H9 (cell line): ENCODE results near the gene LAGE3. TPM values are rescaled to one million over a fixed set of nuclear protein-coding genes. Genes with fewer than 3 reads are reported as not detected.

Experiments
- DNase-seq: peaks from one replicate; pipeline ENCODE4 v3.0.0-alpha.2; 2017
- H2AFZ ChIP-seq: one replicate; pipeline ENCODE4 v1.6.1; 2013; ENCODE audit warnings: mild to moderate bottlenecking, low read length, control low read depth, moderate library complexity
- H2AK5ac ChIP-seq: 2 replicates; pipeline ENCODE4 v1.6.1; 2013; ENCODE audit warnings: low read length, control low read depth, mixed read lengths; ENCODE audit not compliant: insufficient read length
- H2BK120ac ChIP-seq: one replicate; pipeline ENCODE4 v1.6.1; 2013; ENCODE audit warnings: low read depth, mild to moderate bottlenecking, low read length, control low read depth, inconsistent platforms; ENCODE audit not compliant: poor library complexity, severe bottlenecking
- H2BK12ac ChIP-seq: 2 replicates; pipeline ENCODE4 v1.6.1; 2013; ENCODE audit warnings: low read length, control low read depth, mixed read lengths, low read depth; ENCODE audit not compliant: insufficient read length
- H2BK15ac ChIP-seq: 2 replicates; pipeline ENCODE4 v1.6.1; 2013; ENCODE audit warnings: low read depth, low read length, control low read depth
- H2BK20ac ChIP-seq: one replicate; pipeline ENCODE4 v1.6.1; 2013; ENCODE audit warnings: low read depth, mild to moderate bottlenecking, low read length, control low read depth, inconsistent platforms; ENCODE audit not compliant: poor library complexity, severe bottlenecking
- H2BK5ac ChIP-seq: 2 replicates; pipeline ENCODE4 v1.6.1; 2013; ENCODE audit warnings: low read length, control low read depth, mixed read lengths; ENCODE audit not compliant: insufficient read length
- H3K14ac ChIP-seq: 2 replicates; pipeline ENCODE4 v1.6.1; 2013; ENCODE audit warnings: low read length, control low read depth; ENCODE audit not compliant: insufficient read depth
- H3K18ac ChIP-seq: 2 replicates; pipeline ENCODE4 v1.6.1; 2013; ENCODE audit warnings: low read depth, mild to moderate bottlenecking, mixed read lengths, low read length, control low read depth; ENCODE audit not compliant: insufficient read length
- H3K23ac ChIP-seq: 2 replicates; pipeline ENCODE4 v1.6.1; 2013; ENCODE audit warnings: low read length, control low read depth, mixed read lengths, low read depth; ENCODE audit not compliant: insufficient read length
- H3K23me2 ChIP-seq: 2 replicates; pipeline ENCODE4 v1.6.1; 2013; ENCODE audit warnings: low read depth, mild to moderate bottlenecking, mixed read lengths, low read length, control low read depth; ENCODE audit not compliant: insufficient read length, poor library complexity, severe bottlenecking
- H3K27ac ChIP-seq: 2 replicates; pipeline ENCODE4 v1.5.1; 2013; ENCODE audit warnings: low read length, control low read depth, mixed read lengths, low read depth; ENCODE audit not compliant: insufficient read length
- H3K27me3 ChIP-seq: 2 replicates; pipeline ENCODE4 v1.6.1; 2013; ENCODE audit warnings: low read length, control low read depth, inconsistent platforms; ENCODE audit not compliant: insufficient read depth
- H3K4ac ChIP-seq: 2 replicates; pipeline ENCODE4 v1.6.1; 2013; ENCODE audit warnings: low read depth, mild to moderate bottlenecking, control low read depth, inconsistent platforms, low read length, moderate library complexity
- H3K4me1 ChIP-seq: 2 replicates; pipeline ENCODE4 v1.6.1; 2013; ENCODE audit warnings: low read length, control low read depth, inconsistent platforms; ENCODE audit not compliant: insufficient read depth
- H3K4me2 ChIP-seq: 2 replicates; pipeline ENCODE4 v1.6.1; 2013; ENCODE audit warnings: low read length, control low read depth, mixed read lengths; ENCODE audit not compliant: insufficient read length, insufficient read depth
- H3K56ac ChIP-seq: 2 replicates; pipeline ENCODE4 v1.6.1; 2013; ENCODE audit warnings: low read depth, mild to moderate bottlenecking, mixed read lengths, low read length, control low read depth; ENCODE audit not compliant: insufficient read length
- H3K79me1 ChIP-seq: 2 replicates; pipeline ENCODE4 v1.6.1; 2013; ENCODE audit warnings: low read depth, mild to moderate bottlenecking, moderate library complexity, low read length, control low read depth, inconsistent platforms; ENCODE audit not compliant: insufficient read depth, poor library complexity, severe bottlenecking
- H3K79me2 ChIP-seq: 2 replicates; pipeline ENCODE4 v1.6.1; 2013; ENCODE audit warnings: low read length, control low read depth, inconsistent platforms; ENCODE audit not compliant: insufficient read depth
- H3K9ac ChIP-seq: 2 replicates; pipeline ENCODE4 v1.6.1; 2013; ENCODE audit warnings: low read length, control low read depth, mixed read lengths; ENCODE audit not compliant: insufficient read length; ENCODE audit errors: extremely low read depth
- H3K9me3 ChIP-seq: one replicate; pipeline ENCODE4 v1.6.1; 2013; ENCODE audit warnings: low read depth, low read length, inconsistent platforms; ENCODE audit not compliant: control insufficient read depth
- H3T11ph ChIP-seq: one replicate; pipeline ENCODE4 v1.6.1; 2013; ENCODE audit warnings: mild to moderate bottlenecking, low read length, control low read depth, inconsistent platforms
- H4K20me1 ChIP-seq: one replicate; pipeline ENCODE4 v1.6.1; 2013; ENCODE audit not compliant: control insufficient read depth, insufficient read length, insufficient read depth
- H4K5ac ChIP-seq: 2 replicates; pipeline ENCODE4 v1.6.1; 2013; ENCODE audit warnings: low read depth, mild to moderate bottlenecking, mixed read lengths, low read length, control low read depth; ENCODE audit not compliant: insufficient read length
- H4K8ac ChIP-seq: replicated peaks from 2 replicates; pipeline ENCODE4 v1.6.1; 2013; ENCODE audit warnings: low read length, control low read depth, mixed read lengths, low read depth; ENCODE audit not compliant: insufficient read length
- H4K91ac ChIP-seq: 2 replicates; pipeline ENCODE4 v1.6.1; 2013; ENCODE audit warnings: low read depth, mild to moderate bottlenecking, moderate library complexity, mixed read lengths, low read length, control low read depth; ENCODE audit not compliant: insufficient read length
- H3K27ac Mint-ChIP-seq, 3 experiments: 2 replicates in 2 of 3; 3 replicates in 1 of 3; pipeline ENCODE4 v1.8.0; 2020 to 2021; ENCODE audit warnings: mixed read lengths in 3 of 3, mild to moderate bottlenecking in 1 of 3, moderate library complexity in 1 of 3
- H3K27me3 Mint-ChIP-seq: 2 replicates; pipeline ENCODE4 v1.8.0; 2021; ENCODE audit warnings: low read depth, mild to moderate bottlenecking, moderate library complexity, mixed read lengths
- H3K36me3 Mint-ChIP-seq, 3 experiments: 2 replicates in 2 of 3; 3 replicates in 1 of 3; pipeline ENCODE4 v1.8.0; 2020 to 2021; ENCODE audit warnings: low read depth in 3 of 3, mixed read lengths in 3 of 3; ENCODE audit not compliant: insufficient read depth in 1 of 3
- H3K4me1 Mint-ChIP-seq, 2 experiments: 2 replicates each; pipeline ENCODE4 v1.8.0; 2020; ENCODE audit warnings: mixed read lengths in 2 of 2
- H3K4me3 Mint-ChIP-seq, 2 experiments: 2 replicates in 1 of 2; 3 replicates in 1 of 2; pipeline ENCODE4 v1.8.0; 2020 to 2021; ENCODE audit warnings: mild to moderate bottlenecking in 2 of 2, mixed read lengths in 2 of 2, moderate library complexity in 1 of 2
- H3K9me3 Mint-ChIP-seq, 2 experiments: 2 replicates in 1 of 2; 3 replicates in 1 of 2; pipeline ENCODE4 v1.8.0; 2020; ENCODE audit warnings: mild to moderate bottlenecking in 2 of 2, mixed read lengths in 2 of 2, moderate library complexity in 1 of 2
- CTCF ChIP-seq: fragments of 200-600 bp; sonication (generic); conservative IDR thresholded peaks from 3 replicates; pipeline ENCODE4 v1.8.0; 2021; ENCODE audit warnings: antibody characterized with exemption, mild to moderate bottlenecking
- WGBS: extraction: QIAGEN DNeasy Blood & Tissue Kit; methylation state at CpG from one replicate; pipeline ENCODE4 v1.1.7; 2013; ENCODE audit warnings: missing lambda C conversion rate, low lambda C conversion rate, mixed read lengths; ENCODE audit not compliant: insufficient read length; ENCODE audit errors: extremely low coverage; 5-methylcytosine and 5-hydroxymethylcytosine counted together
- total RNA-seq: library from RNA; stranded (reverse); gene quantifications from 2 replicates; pipeline ENCODE4 v1.2.1, GENCODE V29; 2021

Gene LAGE3
- total RNA-seq, 1 experiment from 2014 or later: 32.5 TPM

- H2BK12ac ChIP-seq: no peak overlapping the region
- H3K79me1 ChIP-seq: no peaks in the 10 kb centered on the region
- H4K5ac ChIP-seq: no peak overlapping the region
- H2BK5ac ChIP-seq: no peak overlapping the region
- no peak overlapping the region for H3T11ph ChIP-seq
- no peak overlapping the region for H3K56ac ChIP-seq
- WGBS: no CpG with 5 or more reads among the region's 16 CpGs
- no peak overlapping the region for H3K14ac ChIP-seq
- H3K4ac ChIP-seq: no peak overlapping the region
- no peak overlapping the region for H4K91ac ChIP-seq
- Mint-ChIP-seq H3K9me3 (peaks cover 71 to 81% of the 10 kb centered on the region in 2 experiments), H3K27ac (no peak overlapping the region), H3K27me3 (peaks cover 8% of the 10 kb centered on the region), H3K4me3 (no peak overlapping the region), H3K36me3 (peaks cover 3 to 28% (median 22%) of the 10 kb centered on the region in 3 experiments), H3K4me1 (peaks cover 3 to 12% of the 10 kb centered on the region in 2 experiments; a peak in 3 of 4 replicates)
- no peak overlapping the region for H3K27ac ChIP-seq
- H2AK5ac ChIP-seq: no peak overlapping the region
- no peaks in the 10 kb centered on the region for H3K27me3 ChIP-seq
- H2AFZ ChIP-seq: no peak overlapping the region
- H2BK15ac ChIP-seq: no peak overlapping the region
- peaks cover under 1% of the 10 kb centered on the region for H3K23me2 ChIP-seq
- H2BK120ac ChIP-seq: no peak overlapping the region
- H3K4me2 ChIP-seq: no peak overlapping the region
- H4K20me1 ChIP-seq: no peaks in the 10 kb centered on the region
- DNase-seq: no peak
- H3K9me3 ChIP-seq: peaks cover 49% of the 10 kb centered on the region
- no peak overlapping the region for H3K9ac ChIP-seq
- H3K23ac ChIP-seq: no peak overlapping the region
- H3K79me2 ChIP-seq: no peaks in the 10 kb centered on the region
- no peaks in the 10 kb centered on the region; the same call in 1 of the 2 replicates for H3K4me1 ChIP-seq
- no peak overlapping the region for H4K8ac ChIP-seq
- H3K18ac ChIP-seq: no peak overlapping the region
- no peak for TF ChIP-seq CTCF
- H2BK20ac ChIP-seq: no peak overlapping the region
Measured at GRCh38 chrX:154484255-154485149, 5.4 kb upstream of the LAGE3 start.
